ENCODE results near the gene RPP25L.

The RPP25L gene

GRCh38 chr9:34577400-34578240, 34.3 kb downstream of the RPP25L start:
- Histone ChIP-seq H3K9ac (ENCODE audit: low read depth in 1 of 2, low read length in 2 of 2) (no peak overlapping the region), H3K4me3 (ENCODE audit: low read length in 2 of 2) (no peak overlapping the region), H3K36me3 (ENCODE audit: control insufficient read depth in 2 of 2, insufficient read depth in 2 of 2, low read length in 2 of 2) (no peaks in the 10 kb centered on the region), H3K27me3 (ENCODE audit: control insufficient read depth in 2 of 2, insufficient read depth in 2 of 2, low read length in 2 of 2) (peaks cover 22 to 34% of the 10 kb centered on the region in 2 donors), H3K9me3 (ENCODE audit: control insufficient read depth in 2 of 2, low read length in 2 of 2) (no peaks in the 10 kb centered on the region), H3K4me1 (ENCODE audit: control insufficient read depth in 2 of 2, insufficient read depth in 2 of 2, low read length in 2 of 2) (peaks cover 13 to 22% of the 10 kb centered on the region in 2 donors), H3K27ac (ENCODE audit: low read depth in 2 of 2, low read length in 2 of 2) (no peak overlapping the region)

DNA sequence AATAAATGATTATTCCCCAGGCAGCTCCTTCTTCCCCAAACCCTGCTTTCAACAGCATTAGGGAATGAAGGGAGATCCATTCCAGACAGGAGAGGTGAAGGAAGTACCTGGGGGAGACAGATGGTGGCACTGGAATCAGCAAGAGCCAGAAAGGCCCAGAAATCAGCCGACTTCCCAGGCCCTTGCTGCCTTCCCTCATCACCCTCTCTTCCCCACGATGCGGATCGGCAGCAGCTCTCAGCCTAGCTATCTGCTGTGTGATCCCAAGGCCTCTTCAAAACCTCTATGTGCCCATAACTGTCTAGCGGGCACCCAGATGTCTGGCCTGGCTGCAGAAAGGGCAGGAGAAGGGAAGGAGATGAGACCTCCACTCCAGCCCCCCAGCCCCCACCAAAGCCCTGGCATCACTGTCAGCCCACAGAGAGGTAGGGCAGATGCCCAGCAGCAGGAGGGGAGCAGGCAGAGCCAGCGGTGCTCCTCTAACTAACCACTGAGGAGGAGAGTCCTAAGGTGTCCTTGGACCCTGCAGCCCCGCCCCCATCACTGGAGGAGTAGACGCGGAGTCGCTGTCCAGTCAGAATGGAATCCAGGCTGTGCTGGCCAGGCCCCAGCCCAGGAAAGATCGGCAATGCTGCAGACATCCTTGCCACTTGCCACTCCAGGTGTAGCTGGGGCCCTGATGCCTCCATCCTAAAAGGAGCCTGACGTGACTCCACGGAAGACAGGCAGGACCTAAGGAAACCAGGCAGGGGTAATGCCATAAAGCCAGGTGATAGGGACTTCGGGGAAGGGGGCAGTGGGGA, 35.1 kb downstream of the RPP25L start:
- Histone ChIP-seq H3K36me3 (ENCODE audit: control insufficient read depth in 2 of 2, insufficient read depth in 2 of 2, low read length in 2 of 2) (no peaks in the 10 kb centered on the region), H3K9me3 (ENCODE audit: control insufficient read depth in 2 of 2, low read length in 2 of 2) (no peaks in the 10 kb centered on the region), H3K27me3 (ENCODE audit: control insufficient read depth in 2 of 2, insufficient read depth in 2 of 2, low read length in 2 of 2) (peaks cover 19 to 32% of the 10 kb centered on the region in 2 donors), H3K4me1 (ENCODE audit: control insufficient read depth in 2 of 2, insufficient read depth in 2 of 2, low read length in 2 of 2) (peaks cover 18 to 29% of the 10 kb centered on the region in 2 donors), H3K27ac (ENCODE audit: low read depth in 2 of 2, low read length in 2 of 2) (no peak overlapping the region), H3K4me3 (ENCODE audit: low read length in 2 of 2) (no peak overlapping the region), H3K9ac (ENCODE audit: low read depth in 1 of 2, low read length in 2 of 2) (peak overlapping the region in 1 of 2 donors; percentile 34)

GRCh38 chr9:34575862-34576596, 35.9 kb downstream of the RPP25L start:
- no peak overlapping the region for H3K4me3 ChIP-seq (ENCODE audit: low read length in 2 of 2)

GRCh38 chr9:34575241-34575640, 36.7 kb downstream of the RPP25L start:
- no peaks in the 10 kb centered on the region for H3K9me3 ChIP-seq (ENCODE audit: control insufficient read depth in 2 of 2, low read length in 2 of 2)
- H3K9ac ChIP-seq (ENCODE audit: low read depth in 1 of 2, low read length in 2 of 2), result no peak overlapping the region
- no peaks in the 10 kb centered on the region for H3K36me3 ChIP-seq (ENCODE audit: control insufficient read depth in 2 of 2, insufficient read depth in 2 of 2, low read length in 2 of 2)
- H3K4me3 ChIP-seq (ENCODE audit: low read length in 2 of 2), result no peak overlapping the region
- H3K4me1 ChIP-seq (ENCODE audit: control insufficient read depth in 2 of 2, insufficient read depth in 2 of 2, low read length in 2 of 2), result peaks cover 27 to 40% of the 10 kb centered on the region in 2 donors
- H3K27me3 ChIP-seq (ENCODE audit: control insufficient read depth in 2 of 2, insufficient read depth in 2 of 2, low read length in 2 of 2), result peaks cover 14 to 32% of the 10 kb centered on the region in 2 donors
- H3K27ac ChIP-seq (ENCODE audit: low read depth in 2 of 2, low read length in 2 of 2), result no peak overlapping the region

More at GRCh38 chr9:34575862-34576596, 35.9 kb downstream of the RPP25L start:
- Histone ChIP-seq H3K27ac (ENCODE audit: low read depth in 2 of 2, low read length in 2 of 2) (peak overlapping the region in 1 of 2 donors; percentile 9), H3K9me3 (ENCODE audit: control insufficient read depth in 2 of 2, low read length in 2 of 2) (no peaks in the 10 kb centered on the region), H3K9ac (ENCODE audit: low read depth in 1 of 2, low read length in 2 of 2) (peak overlapping the region in 1 of 2 donors; percentile 34), H3K36me3 (ENCODE audit: control insufficient read depth in 2 of 2, insufficient read depth in 2 of 2, low read length in 2 of 2) (no peaks in the 10 kb centered on the region), H3K4me1 (ENCODE audit: control insufficient read depth in 2 of 2, insufficient read depth in 2 of 2, low read length in 2 of 2) (peaks cover 24 to 35% of the 10 kb centered on the region in 2 donors), H3K27me3 (ENCODE audit: control insufficient read depth in 2 of 2, insufficient read depth in 2 of 2, low read length in 2 of 2) (peaks cover 14 to 32% of the 10 kb centered on the region in 2 donors)

DNA sequence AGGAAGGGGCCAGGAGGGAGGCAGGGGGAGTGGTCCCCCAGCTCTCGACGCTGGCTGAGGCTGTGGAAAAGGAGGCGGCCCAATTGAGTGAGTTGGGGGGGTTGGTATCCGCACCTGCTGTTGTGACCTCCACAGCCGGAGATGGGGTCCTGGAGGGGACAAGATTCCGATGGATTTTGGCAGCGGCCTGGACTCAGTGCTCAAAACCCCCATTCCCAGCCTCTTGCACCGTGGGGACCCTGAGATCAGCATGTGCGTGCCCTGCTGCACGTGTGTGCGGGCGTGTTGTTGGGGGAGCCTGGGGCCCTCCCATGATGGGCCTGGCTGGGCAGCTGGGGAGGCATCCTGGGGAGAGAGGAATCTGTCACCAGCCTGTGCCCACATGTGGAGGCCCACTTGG, 37.3 kb downstream of the RPP25L start:
- Histone ChIP-seq H3K9me3 (ENCODE audit: control insufficient read depth in 2 of 2, low read length in 2 of 2) (no peaks in the 10 kb centered on the region), H3K27ac (ENCODE audit: low read depth in 2 of 2, low read length in 2 of 2) (no peak overlapping the region), H3K36me3 (ENCODE audit: control insufficient read depth in 2 of 2, insufficient read depth in 2 of 2, low read length in 2 of 2) (no peaks in the 10 kb centered on the region), H3K9ac (ENCODE audit: low read depth in 1 of 2, low read length in 2 of 2) (no peak overlapping the region), H3K4me1 (ENCODE audit: control insufficient read depth in 2 of 2, insufficient read depth in 2 of 2, low read length in 2 of 2) (peaks cover 27 to 40% of the 10 kb centered on the region in 2 donors), H3K4me3 (ENCODE audit: low read length in 2 of 2) (no peak overlapping the region), H3K27me3 (ENCODE audit: control insufficient read depth in 2 of 2, insufficient read depth in 2 of 2, low read length in 2 of 2) (peaks cover 14 to 26% of the 10 kb centered on the region in 2 donors)

DNA sequence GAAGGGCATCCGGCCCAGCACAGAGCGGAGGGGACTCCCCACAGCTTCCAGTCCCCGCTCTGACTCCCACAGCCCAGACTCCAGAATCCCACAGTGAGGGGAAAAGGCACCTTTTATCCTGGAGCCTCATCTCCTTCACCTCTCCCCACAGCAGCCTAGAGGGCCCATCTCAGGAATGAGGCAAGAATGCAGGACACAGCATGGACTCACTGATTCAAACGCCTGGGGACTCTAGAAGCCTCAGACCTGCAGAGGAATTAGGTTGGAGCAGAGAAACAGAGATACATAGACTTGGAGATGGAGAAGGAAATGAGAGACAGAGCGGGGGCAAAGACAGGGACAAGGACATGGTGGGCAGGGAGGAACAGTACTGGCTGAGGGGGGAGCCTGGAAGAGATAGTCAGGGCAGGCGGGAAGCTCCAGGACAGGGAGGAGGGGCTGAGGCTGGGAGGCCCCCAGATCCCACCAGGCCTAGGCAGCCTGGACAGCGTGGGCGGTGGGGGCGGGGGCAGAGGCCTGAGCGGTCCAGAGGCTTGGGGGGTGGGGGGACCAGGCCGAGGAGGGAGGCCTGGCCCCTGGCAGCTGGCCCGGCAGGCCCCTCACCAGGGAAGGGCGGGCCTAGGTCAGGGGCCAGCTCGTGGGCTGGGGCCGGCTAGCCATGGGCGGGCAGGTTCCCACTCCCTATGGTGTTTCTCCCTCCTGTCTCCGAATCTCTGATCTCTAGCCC, 38.1 kb downstream of the RPP25L start:
- H3K9me3 ChIP-seq (ENCODE audit: control insufficient read depth in 2 of 2, low read length in 2 of 2), result no peaks in the 10 kb centered on the region
- peaks cover 9 to 19% of the 10 kb centered on the region in 2 donors for H3K27me3 ChIP-seq (ENCODE audit: control insufficient read depth in 2 of 2, insufficient read depth in 2 of 2, low read length in 2 of 2)
- no peaks in the 10 kb centered on the region for H3K36me3 ChIP-seq (ENCODE audit: control insufficient read depth in 2 of 2, insufficient read depth in 2 of 2, low read length in 2 of 2)
- H3K4me1 ChIP-seq (ENCODE audit: control insufficient read depth in 2 of 2, insufficient read depth in 2 of 2, low read length in 2 of 2), result peaks cover 27 to 40% of the 10 kb centered on the region in 2 donors
- H3K4me3 ChIP-seq (ENCODE audit: low read length in 2 of 2), result no peak overlapping the region
- H3K9ac ChIP-seq (ENCODE audit: low read depth in 1 of 2, low read length in 2 of 2), result no peak overlapping the region
- H3K27ac ChIP-seq (ENCODE audit: low read depth in 2 of 2, low read length in 2 of 2), result no peak overlapping the region

DNA sequence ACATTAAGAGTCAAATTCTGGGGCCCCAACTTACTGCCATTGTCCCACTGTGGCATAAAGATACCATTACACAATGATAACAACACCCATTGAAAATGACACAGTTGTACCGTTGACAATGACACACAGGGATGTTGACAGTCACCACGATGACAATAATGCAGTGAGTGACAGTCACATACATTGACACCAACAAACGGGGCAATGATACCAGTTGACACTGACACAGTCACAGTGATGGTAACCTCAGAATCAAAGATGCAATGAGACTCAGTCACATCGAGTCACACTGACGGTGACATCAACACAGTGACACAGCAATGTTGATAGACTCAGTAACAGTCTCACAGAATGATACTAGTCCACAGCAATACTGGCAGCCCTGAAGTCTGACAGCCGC, 39.3 kb downstream of the RPP25L start:
- no peak overlapping the region for H3K27ac ChIP-seq (ENCODE audit: low read depth in 2 of 2, low read length in 2 of 2)
- no peaks in the 10 kb centered on the region for H3K36me3 ChIP-seq (ENCODE audit: control insufficient read depth in 2 of 2, insufficient read depth in 2 of 2, low read length in 2 of 2)
- H3K4me3 ChIP-seq (ENCODE audit: low read length in 2 of 2), result no peak overlapping the region
- H3K27me3 ChIP-seq (ENCODE audit: control insufficient read depth in 2 of 2, insufficient read depth in 2 of 2, low read length in 2 of 2), result peaks cover 2 to 12% of the 10 kb centered on the region in 2 donors
- no peak overlapping the region for H3K9ac ChIP-seq (ENCODE audit: low read depth in 1 of 2, low read length in 2 of 2)
- H3K9me3 ChIP-seq (ENCODE audit: control insufficient read depth in 2 of 2, low read length in 2 of 2), result no peaks in the 10 kb centered on the region
- H3K4me1 ChIP-seq (ENCODE audit: control insufficient read depth in 2 of 2, insufficient read depth in 2 of 2, low read length in 2 of 2), result peaks cover 27 to 40% of the 10 kb centered on the region in 2 donors

GRCh38 chr9:34572092-34572491, 39.8 kb downstream of the RPP25L start:
- Histone ChIP-seq H3K4me3 (ENCODE audit: low read length in 2 of 2) (no peak overlapping the region), H3K27ac (ENCODE audit: low read depth in 2 of 2, low read length in 2 of 2) (peak overlapping the region; percentile 27 to 43), H3K36me3 (ENCODE audit: control insufficient read depth in 2 of 2, insufficient read depth in 2 of 2, low read length in 2 of 2) (no peaks in the 10 kb centered on the region), H3K4me1 (ENCODE audit: control insufficient read depth in 2 of 2, insufficient read depth in 2 of 2, low read length in 2 of 2) (peaks cover 27 to 40% of the 10 kb centered on the region in 2 donors), H3K9me3 (ENCODE audit: control insufficient read depth in 2 of 2, low read length in 2 of 2) (no peaks in the 10 kb centered on the region), H3K9ac (ENCODE audit: low read depth in 1 of 2, low read length in 2 of 2) (no peak overlapping the region), H3K27me3 (ENCODE audit: control insufficient read depth in 2 of 2, insufficient read depth in 2 of 2, low read length in 2 of 2) (peaks cover 2 to 9% of the 10 kb centered on the region in 2 donors)

GRCh38 chr9:34571481-34571810, 40.5 kb downstream of the RPP25L start:
- H3K27me3 ChIP-seq (ENCODE audit: control insufficient read depth in 2 of 2, insufficient read depth in 2 of 2, low read length in 2 of 2), result peaks cover 2 to 5% of the 10 kb centered on the region in 2 donors
- peak overlapping the region; percentile 27 to 43 for H3K27ac ChIP-seq (ENCODE audit: low read depth in 2 of 2, low read length in 2 of 2)
- no peaks in the 10 kb centered on the region for H3K9me3 ChIP-seq (ENCODE audit: control insufficient read depth in 2 of 2, low read length in 2 of 2)
- no peaks in the 10 kb centered on the region for H3K36me3 ChIP-seq (ENCODE audit: control insufficient read depth in 2 of 2, insufficient read depth in 2 of 2, low read length in 2 of 2)
- peaks cover 22 to 36% of the 10 kb centered on the region in 2 donors for H3K4me1 ChIP-seq (ENCODE audit: control insufficient read depth in 2 of 2, insufficient read depth in 2 of 2, low read length in 2 of 2)
- no peak overlapping the region for H3K9ac ChIP-seq (ENCODE audit: low read depth in 1 of 2, low read length in 2 of 2)
- no peak overlapping the region for H3K4me3 ChIP-seq (ENCODE audit: low read length in 2 of 2)

Data from mucosa of rectum (tissue), 2 donors.